ENCODE measurements around the gene CSNK1D. TPM values are rescaled to one million over a fixed set of nuclear protein-coding genes. Genes with fewer than 3 reads are reported as not detected.

Gene CSNK1D
- total RNA-seq, 1 donor from 2014 or later = 41.5 TPM

DNA sequence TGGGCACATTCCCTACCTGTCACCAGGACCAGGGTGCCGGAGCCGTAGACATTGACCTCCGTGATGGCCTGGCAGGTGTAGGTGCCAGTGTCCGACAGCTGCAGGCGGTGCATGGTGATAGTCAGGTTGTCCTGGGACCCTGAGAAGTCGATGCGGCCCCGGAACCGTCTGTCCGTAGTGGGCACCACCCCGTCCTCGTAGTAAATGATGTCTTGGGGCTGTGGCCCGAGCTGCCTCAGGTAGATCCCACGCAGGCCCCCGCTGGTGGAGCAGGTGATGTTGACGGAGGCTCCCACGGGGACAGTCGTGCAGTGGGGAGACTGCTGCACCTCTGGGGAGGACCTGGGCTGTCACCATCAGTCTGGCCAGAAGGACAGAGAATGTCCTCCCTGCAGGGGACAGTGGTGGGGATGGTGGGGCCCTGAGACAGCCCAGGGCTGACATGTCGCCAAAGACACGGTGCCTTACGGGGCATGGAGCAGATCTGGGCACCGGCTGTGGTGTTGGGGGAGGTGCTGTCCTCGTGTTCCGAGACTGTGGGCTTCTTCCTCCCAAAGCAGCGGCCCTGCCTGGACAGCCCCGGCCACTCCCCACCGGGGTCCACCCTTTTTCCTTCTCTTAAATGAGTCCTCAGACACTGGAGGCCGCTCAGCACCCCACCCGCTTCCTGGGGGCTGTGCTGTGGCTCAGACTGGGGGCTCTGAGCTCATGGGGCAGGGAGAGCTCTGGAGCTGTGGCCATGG lies 43.3 kb upstream of the CSNK1D start:
- Histone ChIP-seq H3K79me2 (ENCODE audit: low read depth) (no peaks in the 10 kb centered on the region), H3K27me3 (peaks cover 13% of the 10 kb centered on the region), H4K20me1 (ENCODE audit: low read depth) (no peaks in the 10 kb centered on the region), H3K36me3 (no peaks in the 10 kb centered on the region), H3K9me3 (ENCODE audit: low read depth) (no peaks in the 10 kb centered on the region), H3K4me3 (no peak overlapping the region), H3K4me1 (peaks cover 22% of the 10 kb centered on the region), H3K4me2 (no peak overlapping the region), H3K27ac (no peak overlapping the region), H2AFZ (replicated peaks) (no peak overlapping the region), H3F3A (ENCODE audit: low read depth) (peaks cover 28% of the 10 kb centered on the region), H3K9ac (no peak overlapping the region)
- no peak overlapping the region for H3K4me3 Mint-ChIP-seq
- H3K9me3 Mint-ChIP-seq = no peaks in the 10 kb centered on the region
- H3K4me1 Mint-ChIP-seq = peaks cover 20% of the 10 kb centered on the region
- DNase-seq (ENCODE audit: low spot score) = no peak
- TF ChIP-seq, protein P1, sequence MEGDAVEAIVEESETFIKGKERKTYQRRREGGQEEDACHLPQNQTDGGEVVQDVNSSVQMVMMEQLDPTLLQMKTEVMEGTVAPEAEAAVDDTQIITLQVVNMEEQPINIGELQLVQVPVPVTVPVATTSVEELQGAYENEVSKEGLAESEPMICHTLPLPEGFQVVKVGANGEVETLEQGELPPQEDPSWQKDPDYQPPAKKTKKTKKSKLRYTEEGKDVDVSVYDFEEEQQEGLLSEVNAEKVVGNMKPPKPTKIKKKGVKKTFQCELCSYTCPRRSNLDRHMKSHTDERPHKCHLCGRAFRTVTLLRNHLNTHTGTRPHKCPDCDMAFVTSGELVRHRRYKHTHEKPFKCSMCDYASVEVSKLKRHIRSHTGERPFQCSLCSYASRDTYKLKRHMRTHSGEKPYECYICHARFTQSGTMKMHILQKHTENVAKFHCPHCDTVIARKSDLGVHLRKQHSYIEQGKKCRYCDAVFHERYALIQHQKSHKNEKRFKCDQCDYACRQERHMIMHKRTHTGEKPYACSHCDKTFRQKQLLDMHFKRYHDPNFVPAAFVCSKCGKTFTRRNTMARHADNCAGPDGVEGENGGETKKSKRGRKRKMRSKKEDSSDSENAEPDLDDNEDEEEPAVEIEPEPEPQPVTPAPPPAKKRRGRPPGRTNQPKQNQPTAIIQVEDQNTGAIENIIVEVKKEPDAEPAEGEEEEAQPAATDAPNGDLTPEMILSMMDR (IDR thresholded peaks at IDR 0.05) = no peak
- TF ChIP-seq EZH2phosphoT487 (IDR thresholded peaks at IDR 0.05) (no peak), EZH2 (IDR thresholded peaks at IDR 0.05) (no peak)
- no peak overlapping the region for H3K27ac Mint-ChIP-seq
- H3K27me3 Mint-ChIP-seq (ENCODE audit: insufficient read depth, low read depth) = peaks cover 9% of the 10 kb centered on the region
- no peaks in the 10 kb centered on the region for H3K36me3 Mint-ChIP-seq

DNA sequence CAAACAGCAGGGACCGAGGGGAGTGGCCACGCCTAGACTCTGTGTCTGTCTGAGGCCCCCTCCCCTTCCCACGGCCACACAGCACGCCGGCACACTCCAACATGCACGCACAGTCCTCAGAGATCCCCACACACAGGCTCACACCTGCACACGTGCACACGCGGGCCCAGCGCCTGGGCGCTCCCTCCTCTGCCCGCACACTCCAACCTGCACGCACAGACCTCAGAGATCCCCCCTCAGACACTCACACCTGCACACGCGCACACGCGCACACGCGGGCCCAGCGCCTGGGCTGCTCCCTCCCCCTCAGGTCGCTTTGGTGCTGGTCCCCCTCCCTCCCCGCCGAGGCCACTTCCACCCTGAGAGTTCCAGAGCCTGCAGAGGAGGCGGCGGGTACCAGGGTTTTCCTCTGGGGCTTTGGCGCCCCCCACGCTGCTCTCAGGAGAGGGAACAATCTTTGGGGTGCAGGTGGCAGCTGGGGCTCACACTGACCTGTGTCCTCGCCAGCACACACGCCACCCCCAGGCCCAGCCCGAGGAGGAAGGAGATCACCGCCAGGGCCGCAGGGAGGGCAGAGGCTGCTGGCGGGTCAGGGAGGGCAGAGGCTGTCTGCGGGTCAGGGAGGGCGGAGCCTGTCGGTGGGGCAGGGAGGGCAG lies 42.3 kb upstream of the CSNK1D start:
- TF ChIP-seq, protein P1 (IDR thresholded peaks at IDR 0.05) = no peak
- no peak for TF ChIP-seq EZH2 (IDR thresholded peaks at IDR 0.05)
- TF ChIP-seq EZH2phosphoT487 (IDR thresholded peaks at IDR 0.05) = no peak
- H3K4me1 Mint-ChIP-seq = peaks cover 17% of the 10 kb centered on the region
- Histone ChIP-seq H3K4me2 (peak overlapping the region; percentile 47), H2AFZ (replicated peaks) (no peak overlapping the region), H3K36me3 (no peaks in the 10 kb centered on the region), H3K27ac (no peak overlapping the region), H3K27me3 (peaks cover 3% of the 10 kb centered on the region), H3K4me3 (no peak overlapping the region), H3K9ac (no peak overlapping the region), H3K79me2 (ENCODE audit: low read depth) (no peaks in the 10 kb centered on the region), H3F3A (ENCODE audit: low read depth) (peaks cover 28% of the 10 kb centered on the region), H4K20me1 (ENCODE audit: low read depth) (no peaks in the 10 kb centered on the region), H3K9me3 (ENCODE audit: low read depth) (no peaks in the 10 kb centered on the region), H3K4me1 (peaks cover 19% of the 10 kb centered on the region)
- H3K36me3 Mint-ChIP-seq = no peaks in the 10 kb centered on the region
- no peak overlapping the region for H3K4me3 Mint-ChIP-seq
- DNase-seq (ENCODE audit: low spot score) = peak; percentile 58
- no peaks in the 10 kb centered on the region for H3K9me3 Mint-ChIP-seq
- peaks cover 7% of the 10 kb centered on the region for H3K27me3 Mint-ChIP-seq (ENCODE audit: insufficient read depth, low read depth)
- peak overlapping the region; percentile 95 for H3K27ac Mint-ChIP-seq

DNA sequence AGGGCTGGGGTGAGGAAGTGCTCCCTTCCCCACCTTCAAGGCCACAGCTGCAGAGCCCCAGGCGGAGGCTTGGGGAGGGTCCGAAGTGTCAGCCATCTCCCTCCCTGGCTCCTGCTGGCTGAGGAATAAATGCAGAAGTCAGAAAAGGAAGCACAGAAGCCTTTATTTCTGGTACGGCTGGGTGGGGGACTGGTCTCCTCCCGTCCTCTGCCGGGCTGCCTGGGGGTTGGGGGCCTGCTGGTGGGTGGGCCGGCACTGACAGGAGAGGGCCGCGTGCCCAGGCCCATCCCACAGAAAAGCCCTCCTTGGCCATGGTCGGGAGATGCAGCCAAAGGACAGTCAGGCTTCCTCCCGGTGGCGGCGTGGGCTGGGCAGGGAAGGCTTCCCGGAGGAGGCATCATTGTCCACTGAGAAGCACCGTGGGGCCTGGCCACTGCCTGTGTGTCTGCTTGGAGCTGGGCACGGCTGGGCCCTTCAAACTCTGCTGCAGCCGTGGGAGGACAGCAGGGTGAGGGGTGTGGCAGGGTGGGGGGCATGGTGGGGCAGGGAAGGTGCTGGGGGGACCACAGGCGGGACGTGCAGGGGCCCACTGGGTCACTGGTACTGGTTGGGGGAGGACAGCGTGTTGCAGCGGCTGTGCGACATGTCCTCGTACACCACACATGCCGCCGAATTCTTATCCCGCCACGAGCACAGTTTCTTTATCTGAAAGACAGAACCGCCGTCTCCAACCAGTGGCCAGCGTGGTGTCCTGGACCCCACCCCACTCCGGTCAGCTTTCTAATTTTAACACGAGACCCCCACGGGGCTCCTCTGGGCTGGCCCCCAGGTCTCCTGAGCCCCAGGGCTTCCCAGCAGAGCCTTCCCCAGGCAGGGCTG lies 41.5 kb upstream of the CSNK1D start:
- Histone ChIP-seq H3K36me3 (no peaks in the 10 kb centered on the region), H3K79me2 (ENCODE audit: low read depth) (no peaks in the 10 kb centered on the region), H3K9me3 (ENCODE audit: low read depth) (no peaks in the 10 kb centered on the region), H4K20me1 (ENCODE audit: low read depth) (no peaks in the 10 kb centered on the region), H3K27ac (no peak overlapping the region), H3K9ac (no peak overlapping the region), H2AFZ (replicated peaks) (no peak overlapping the region), H3F3A (ENCODE audit: low read depth) (peaks cover 22% of the 10 kb centered on the region), H3K4me1 (peaks cover 19% of the 10 kb centered on the region), H3K4me3 (no peak overlapping the region), H3K27me3 (no peaks in the 10 kb centered on the region), H3K4me2 (no peak overlapping the region)
- Mint-ChIP-seq H3K4me1 (peaks cover 17% of the 10 kb centered on the region), H3K4me3 (no peak overlapping the region), H3K36me3 (no peaks in the 10 kb centered on the region), H3K9me3 (no peaks in the 10 kb centered on the region), H3K27me3 (ENCODE audit: insufficient read depth, low read depth) (peaks cover 8% of the 10 kb centered on the region), H3K27ac (no peak overlapping the region)
- no peak for TF ChIP-seq EZH2phosphoT487 (IDR thresholded peaks at IDR 0.05)
- TF ChIP-seq, protein P1 (IDR thresholded peaks at IDR 0.05) = no peak
- no peak for TF ChIP-seq EZH2 (IDR thresholded peaks at IDR 0.05)
- no peak for DNase-seq (ENCODE audit: low spot score)
